ENCODE data around the gene FOXR2.

Gene FOXR2, protein sequence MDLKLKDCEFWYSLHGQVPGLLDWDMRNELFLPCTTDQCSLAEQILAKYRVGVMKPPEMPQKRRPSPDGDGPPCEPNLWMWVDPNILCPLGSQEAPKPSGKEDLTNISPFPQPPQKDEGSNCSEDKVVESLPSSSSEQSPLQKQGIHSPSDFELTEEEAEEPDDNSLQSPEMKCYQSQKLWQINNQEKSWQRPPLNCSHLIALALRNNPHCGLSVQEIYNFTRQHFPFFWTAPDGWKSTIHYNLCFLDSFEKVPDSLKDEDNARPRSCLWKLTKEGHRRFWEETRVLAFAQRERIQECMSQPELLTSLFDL
- total RNA-seq, result 0 to 0.11 (median 0) reads per million in 9 experiments

DNA sequence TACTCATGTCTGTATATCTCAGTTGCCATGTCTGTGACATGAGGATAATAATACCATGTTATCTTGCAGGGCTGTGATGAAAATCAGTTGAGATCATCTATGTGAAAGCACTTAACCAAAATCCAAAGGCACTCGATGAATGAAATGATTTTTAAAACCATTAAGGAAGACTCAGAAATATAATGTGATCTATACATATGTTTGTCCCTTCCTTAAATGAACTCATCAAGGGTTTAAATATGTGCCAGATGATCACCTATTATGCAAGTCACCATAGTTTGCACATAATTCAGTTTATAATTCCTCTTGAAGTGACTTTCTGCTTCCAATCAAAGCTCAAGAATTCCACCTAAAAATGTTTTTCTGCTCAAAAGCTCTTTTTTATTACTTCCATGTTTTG is at the start of gene FOXR2:
TSS of gene FOXR2 (plus strand) at position 301 of the 400 bp plus-strand sequence. CDS start 312 bp downstream, outside the sequence.
- ATAC-seq (replicated peaks) (no peak), DNase-seq (no peak)
- H3K27me3 Mint-ChIP-seq, result peaks cover 21 to 31% of the 10 kb centered on the region in 2 donors
- H3K4me3 Mint-ChIP-seq, result no peak within 1 kb of the TSS
- no peak within 1 kb of the TSS for H3K27ac Mint-ChIP-seq
- no peaks in the 10 kb centered on the region for H3K36me3 Mint-ChIP-seq (ENCODE audit: insufficient read depth)
- H3K4me1 Mint-ChIP-seq (ENCODE audit: low read depth in 2 of 2), result no peaks in the 10 kb centered on the region
- no peaks in the 10 kb centered on the region for H3K9me3 Mint-ChIP-seq

DNA sequence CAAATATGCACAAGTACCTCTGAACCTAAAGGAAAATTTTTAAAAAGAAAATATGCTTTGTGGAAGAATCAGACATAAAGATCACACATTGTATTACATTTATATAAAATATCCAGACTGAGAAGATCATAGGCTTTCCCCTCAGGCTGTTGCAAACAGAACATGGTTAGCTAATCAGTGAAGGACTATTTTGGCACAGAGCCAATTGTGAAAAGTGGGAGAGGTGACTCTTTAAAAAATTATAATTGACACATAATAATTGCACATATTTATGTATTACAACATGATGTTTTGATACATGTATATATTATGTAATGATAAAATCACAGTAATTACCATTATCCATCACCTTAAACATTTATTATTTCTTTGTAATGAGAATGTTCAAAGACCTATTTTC is 44.1 kb upstream of the FOXR2 start:
- no peak for ATAC-seq (replicated peaks)
- no peak for DNase-seq
- no peaks in the 10 kb centered on the region for H3K4me1 Mint-ChIP-seq (ENCODE audit: low read depth in 2 of 2)
- peaks cover 6 to 7% of the 10 kb centered on the region in 2 donors for H3K27me3 Mint-ChIP-seq
- no peak overlapping the region for H3K27ac Mint-ChIP-seq
- H3K36me3 Mint-ChIP-seq (ENCODE audit: insufficient read depth), result no peaks in the 10 kb centered on the region
- no peaks in the 10 kb centered on the region for H3K9me3 Mint-ChIP-seq
- H3K4me3 Mint-ChIP-seq, result no peak overlapping the region

- Mint-ChIP-seq H3K36me3 (ENCODE audit: insufficient read depth) (no peaks in the 10 kb centered on the region), H3K9me3 (no peaks in the 10 kb centered on the region), H3K27me3 (no peaks in the 10 kb centered on the region), H3K27ac (no peak overlapping the region), H3K4me1 (ENCODE audit: low read depth in 2 of 2) (no peaks in the 10 kb centered on the region), H3K4me3 (no peak overlapping the region)
- ATAC-seq (replicated peaks), result no peak
- no peak for DNase-seq
These were observed 40.8 kb upstream of the FOXR2 start for GRCh38 chrX:55582447-55582846.

DNA sequence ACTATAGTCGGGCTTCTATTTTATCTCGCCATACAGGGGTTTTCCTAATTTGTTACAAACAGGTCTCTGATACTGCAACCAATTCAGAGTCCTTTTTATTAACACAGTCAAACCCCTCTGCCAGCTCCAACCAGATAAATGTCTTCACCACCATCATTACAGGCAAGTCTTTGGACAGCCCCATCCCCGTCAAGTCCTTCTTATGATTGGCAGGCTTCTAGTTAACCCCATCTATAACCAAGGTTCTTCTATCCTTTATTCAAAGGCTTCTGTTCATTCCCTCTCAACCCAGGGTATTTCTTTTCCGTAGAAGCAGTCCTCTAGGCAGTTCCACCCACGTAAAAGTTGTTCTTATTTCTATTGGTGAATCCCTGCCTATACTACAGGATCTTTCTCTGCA is 29.9 kb upstream of the FOXR2 start:
- no peaks in the 10 kb centered on the region for H3K36me3 Mint-ChIP-seq (ENCODE audit: insufficient read depth)
- no peak overlapping the region for H3K27ac Mint-ChIP-seq
- DNase-seq (no peak), ATAC-seq (replicated peaks) (no peak)
- H3K27me3 Mint-ChIP-seq, result no peaks in the 10 kb centered on the region
- H3K4me3 Mint-ChIP-seq, result no peak overlapping the region
- no peaks in the 10 kb centered on the region for H3K4me1 Mint-ChIP-seq (ENCODE audit: low read depth in 2 of 2)
- no peaks in the 10 kb centered on the region for H3K9me3 Mint-ChIP-seq

- no peaks in the 10 kb centered on the region for H3K27me3 Mint-ChIP-seq
- no peak overlapping the region for H3K27ac Mint-ChIP-seq
- DNase-seq (no peak), ATAC-seq (replicated peaks) (no peak)
- H3K9me3 Mint-ChIP-seq, result no peaks in the 10 kb centered on the region
- no peaks in the 10 kb centered on the region for H3K4me1 Mint-ChIP-seq (ENCODE audit: low read depth in 2 of 2)
- no peaks in the 10 kb centered on the region for H3K36me3 Mint-ChIP-seq (ENCODE audit: insufficient read depth)
- H3K4me3 Mint-ChIP-seq, result no peak overlapping the region
These were observed 29.4 kb upstream of the FOXR2 start for GRCh38 chrX:55593756-55594257.

GRCh38 chrX:55598333-55598732 is 24.9 kb upstream of the FOXR2 start:
- no peak overlapping the region for H3K4me3 Mint-ChIP-seq
- DNase-seq (no peak), ATAC-seq (replicated peaks) (no peak)
- H3K36me3 Mint-ChIP-seq (ENCODE audit: insufficient read depth), result no peaks in the 10 kb centered on the region
- no peak overlapping the region for H3K27ac Mint-ChIP-seq
- peaks cover 14 to 16% of the 10 kb centered on the region in 2 donors for H3K27me3 Mint-ChIP-seq
- no peaks in the 10 kb centered on the region for H3K9me3 Mint-ChIP-seq
- H3K4me1 Mint-ChIP-seq (ENCODE audit: low read depth in 2 of 2), result no peaks in the 10 kb centered on the region

- Mint-ChIP-seq H3K27ac (no peak overlapping the region), H3K9me3 (no peaks in the 10 kb centered on the region), H3K27me3 (peaks cover 14 to 19% of the 10 kb centered on the region in 2 donors), H3K4me3 (no peak overlapping the region), H3K4me1 (ENCODE audit: low read depth in 2 of 2) (no peaks in the 10 kb centered on the region), H3K36me3 (ENCODE audit: insufficient read depth) (no peaks in the 10 kb centered on the region)
- no peak for ATAC-seq (replicated peaks)
- no peak for DNase-seq
These were observed 3.7 kb upstream of the FOXR2 start for GRCh38 chrX:55619547-55619946.

DNA sequence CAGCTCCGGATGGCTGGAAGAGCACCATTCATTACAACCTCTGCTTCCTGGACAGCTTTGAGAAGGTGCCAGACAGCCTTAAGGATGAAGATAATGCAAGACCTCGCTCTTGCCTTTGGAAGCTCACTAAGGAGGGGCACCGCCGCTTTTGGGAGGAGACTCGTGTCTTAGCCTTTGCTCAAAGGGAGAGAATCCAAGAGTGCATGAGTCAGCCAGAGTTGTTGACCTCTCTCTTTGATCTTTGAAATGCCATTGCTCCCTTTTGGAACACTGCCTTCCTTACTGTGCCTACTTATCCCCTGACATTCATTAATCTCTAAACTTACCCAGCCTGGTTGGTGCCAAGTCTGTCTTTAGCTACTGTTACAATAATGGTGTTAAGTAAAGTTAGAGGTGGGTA is 1.2 kb downstream of the FOXR2 start:
- H3K9me3 Mint-ChIP-seq, result no peaks in the 10 kb centered on the region
- no peaks in the 10 kb centered on the region for H3K4me1 Mint-ChIP-seq (ENCODE audit: low read depth in 2 of 2)
- ATAC-seq (replicated peaks) (no peak), DNase-seq (no peak)
- peaks cover 21 to 33% of the 10 kb centered on the region in 2 donors for H3K27me3 Mint-ChIP-seq
- no peak overlapping the region for H3K27ac Mint-ChIP-seq
- no peak overlapping the region for H3K4me3 Mint-ChIP-seq
- no peaks in the 10 kb centered on the region for H3K36me3 Mint-ChIP-seq (ENCODE audit: insufficient read depth)

DNA sequence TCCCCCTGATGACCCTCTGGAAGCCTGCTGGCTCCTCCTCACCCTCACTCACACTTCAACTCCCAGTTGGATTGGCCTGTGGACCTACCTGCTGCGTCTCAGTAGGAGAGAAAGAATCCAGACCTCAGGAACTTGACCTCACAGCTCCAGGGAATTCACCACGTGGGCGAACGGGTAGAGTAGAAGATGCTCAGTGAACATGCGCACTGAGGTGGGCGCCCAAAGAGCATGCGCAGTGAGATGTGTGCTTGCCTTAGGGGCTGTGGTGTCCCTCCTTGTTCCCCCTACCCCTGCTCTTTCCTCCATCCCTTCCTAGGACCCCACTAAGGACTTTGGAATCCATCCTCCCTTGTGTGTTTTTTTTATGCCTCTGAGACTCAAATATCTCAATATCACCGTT is 12.9 kb downstream of the FOXR2 start:
- Mint-ChIP-seq H3K27ac (no peak overlapping the region), H3K9me3 (no peaks in the 10 kb centered on the region)

DNA sequence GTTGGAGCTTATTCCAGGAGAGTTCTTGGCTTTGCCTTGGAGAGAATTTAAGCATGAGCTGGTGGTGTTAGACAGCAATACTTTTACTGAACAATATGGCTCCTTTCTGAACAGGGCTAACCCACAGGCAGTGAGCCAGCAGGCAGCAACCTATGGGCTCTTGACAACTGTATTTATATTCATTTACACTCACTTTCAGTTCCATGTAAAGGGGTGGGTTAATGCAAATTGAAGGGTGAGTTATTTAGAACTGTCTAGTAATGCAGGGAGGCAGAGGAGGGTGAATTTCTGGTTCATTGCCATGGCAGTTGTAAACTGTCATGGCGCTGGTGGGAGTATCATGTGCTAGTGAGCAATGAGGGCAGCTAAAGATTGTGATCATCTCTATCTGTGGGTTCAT is 15.7 kb downstream of the FOXR2 start:
- peaks cover 0 to 8% of the 10 kb centered on the region in 2 donors for H3K27me3 Mint-ChIP-seq
- no peak overlapping the region for H3K27ac Mint-ChIP-seq
- H3K4me1 Mint-ChIP-seq (ENCODE audit: low read depth in 2 of 2), result no peaks in the 10 kb centered on the region
- DNase-seq (no peak), ATAC-seq (replicated peaks) (no peak)
- H3K4me3 Mint-ChIP-seq, result no peak overlapping the region
- H3K36me3 Mint-ChIP-seq (ENCODE audit: insufficient read depth), result no peaks in the 10 kb centered on the region
- H3K9me3 Mint-ChIP-seq, result no peaks in the 10 kb centered on the region

More for the DNA sequence above, 12.9 kb downstream of the FOXR2 start:
- Mint-ChIP-seq H3K4me1 (ENCODE audit: low read depth in 2 of 2) (no peaks in the 10 kb centered on the region), H3K27me3 (peaks cover 0 to 8% of the 10 kb centered on the region in 2 donors), H3K4me3 (no peak overlapping the region), H3K36me3 (ENCODE audit: insufficient read depth) (no peaks in the 10 kb centered on the region)
- no peak for DNase-seq
- ATAC-seq (replicated peaks), result no peak

GRCh38 chrX:55640854-55641253 is 17.7 kb downstream of the FOXR2 start:
- no peaks in the 10 kb centered on the region for H3K36me3 Mint-ChIP-seq (ENCODE audit: insufficient read depth)
- no peaks in the 10 kb centered on the region for H3K9me3 Mint-ChIP-seq
- H3K27me3 Mint-ChIP-seq, result peaks cover 0 to 8% of the 10 kb centered on the region in 2 donors
- DNase-seq (no peak), ATAC-seq (replicated peaks) (no peak)
- no peak overlapping the region for H3K4me3 Mint-ChIP-seq
- H3K27ac Mint-ChIP-seq, result no peak overlapping the region
- H3K4me1 Mint-ChIP-seq (ENCODE audit: low read depth in 2 of 2), result no peaks in the 10 kb centered on the region

GRCh38 chrX:55648434-55648833 is 25.2 kb downstream of the FOXR2 start:
- peaks cover 12 to 13% of the 10 kb centered on the region in 2 donors for H3K27me3 Mint-ChIP-seq
- no peak overlapping the region for H3K4me3 Mint-ChIP-seq
- no peak for DNase-seq
- no peak for ATAC-seq (replicated peaks)
- no peaks in the 10 kb centered on the region for H3K9me3 Mint-ChIP-seq
- no peaks in the 10 kb centered on the region for H3K4me1 Mint-ChIP-seq (ENCODE audit: low read depth in 2 of 2)
- H3K27ac Mint-ChIP-seq, result no peak overlapping the region
- H3K36me3 Mint-ChIP-seq (ENCODE audit: insufficient read depth), result no peaks in the 10 kb centered on the region

- ATAC-seq (replicated peaks), result no peak
- no peak for DNase-seq
- H3K9me3 Mint-ChIP-seq, result no peaks in the 10 kb centered on the region
- peaks cover 0 to 14% of the 10 kb centered on the region in 2 donors for H3K27me3 Mint-ChIP-seq
- no peak overlapping the region for H3K27ac Mint-ChIP-seq
- peaks cover 3% of the 10 kb centered on the region for H3K36me3 Mint-ChIP-seq (ENCODE audit: insufficient read depth)
- no peak overlapping the region for H3K4me3 Mint-ChIP-seq
- no peaks in the 10 kb centered on the region for H3K4me1 Mint-ChIP-seq (ENCODE audit: low read depth in 2 of 2)
These were observed 36.7 kb downstream of the FOXR2 start for GRCh38 chrX:55659931-55660330.

DNA sequence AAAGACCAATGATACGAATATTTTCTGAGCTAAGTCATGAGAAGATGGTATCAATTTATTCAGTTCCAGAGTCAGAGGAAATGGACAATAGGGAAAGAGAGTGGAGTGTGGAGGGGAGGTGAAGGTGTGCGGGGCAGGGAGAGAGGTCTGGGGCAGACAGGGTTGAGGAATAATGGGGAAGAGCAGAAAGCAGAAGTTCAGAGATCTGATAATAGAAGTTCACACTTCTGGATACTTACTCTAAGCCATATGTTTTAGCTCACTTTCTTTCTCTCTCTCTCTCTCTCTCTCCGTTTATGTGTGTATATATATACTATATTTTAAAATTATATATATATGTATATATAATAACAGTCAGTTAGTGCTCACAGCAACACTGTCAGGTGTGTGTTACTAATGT is 40.4 kb downstream of the FOXR2 start:
- H3K27ac Mint-ChIP-seq, result no peak overlapping the region
- ATAC-seq (replicated peaks) (no peak), DNase-seq (no peak)
- peaks cover 0 to 14% of the 10 kb centered on the region in 2 donors for H3K27me3 Mint-ChIP-seq
- H3K9me3 Mint-ChIP-seq, result no peaks in the 10 kb centered on the region
- no peaks in the 10 kb centered on the region for H3K36me3 Mint-ChIP-seq (ENCODE audit: insufficient read depth)
- H3K4me3 Mint-ChIP-seq, result no peak overlapping the region
- no peaks in the 10 kb centered on the region for H3K4me1 Mint-ChIP-seq (ENCODE audit: low read depth in 2 of 2)

Data from effector memory CD8-positive, alpha-beta T cell (primary cell).